Small intestine (tissue), 7 donors: Measurements from ENCODE around the gene HSF5. TPM values are rescaled to one million over a fixed set of nuclear protein-coding genes. Genes with fewer than 3 reads are reported as not detected.
A peak's percentile ranks its signal among the peaks of the same experiment; 100 is the strongest.

Source experiments
- DNase-seq, 2 donors: peaks; one replicate each; pipeline versions ENCODE4 v3.0.0 to v3.0.0-alpha.2; 2013
- FAIRE-seq: peaks from 2 replicates; lab custom pipeline; 2012; peaks lifted over from hg19 to GRCh38; lab: Jason Lieb, UNC
- H3K27ac ChIP-seq, 3 donors: one replicate each; pipeline ENCODE4 v1.5.1; 2013; ENCODE audit warnings: low read length in 2 of 3, mild to moderate bottlenecking in 2 of 3, control low read depth in 1 of 3, inconsistent platforms in 1 of 3, low read depth in 1 of 3, moderate library complexity in 1 of 3
- H3K27me3 ChIP-seq, 3 donors: one replicate each; pipeline ENCODE4 v1.6.1; 2013; ENCODE audit warnings: low read length in 3 of 3, inconsistent platforms in 1 of 3; ENCODE audit not compliant: control insufficient read depth in 3 of 3, insufficient read depth in 3 of 3
- H3K36me3 ChIP-seq, 3 donors: one replicate each; pipeline ENCODE4 v1.6.1; 2013; ENCODE audit warnings: low read length in 3 of 3, inconsistent platforms in 1 of 3, low read depth in 1 of 3, mild to moderate bottlenecking in 1 of 3, moderate library complexity in 1 of 3; ENCODE audit not compliant: control insufficient read depth in 3 of 3, insufficient read depth in 2 of 3
- H3K4me1 ChIP-seq, 3 donors: one replicate each; pipeline ENCODE4 v1.6.1; 2013; ENCODE audit warnings: low read length in 2 of 3, inconsistent platforms in 1 of 3, low read depth in 1 of 3, mild to moderate bottlenecking in 1 of 3, moderate library complexity in 1 of 3; ENCODE audit not compliant: control insufficient read depth in 3 of 3, insufficient read depth in 2 of 3
- H3K4me3 ChIP-seq, 3 donors: one replicate each; pipeline ENCODE4 v1.5.1; 2013; ENCODE audit warnings: low read length in 3 of 3, control low read depth in 1 of 3, inconsistent platforms in 1 of 3, low read depth in 1 of 3, mild to moderate bottlenecking in 1 of 3, moderate library complexity in 1 of 3
- H3K9me3 ChIP-seq, 2 donors: one replicate each; pipeline ENCODE4 v1.6.1; 2013; ENCODE audit warnings: low read depth in 1 of 2, low read length in 1 of 2; ENCODE audit not compliant: control insufficient read depth in 2 of 2, insufficient read depth in 1 of 2
- WGBS, 3 donors: extraction: QIAGEN DNeasy Blood & Tissue Kit; methylation state at CpG; one replicate each; pipeline ENCODE4 v1.1.7; 2013; 5-methylcytosine and 5-hydroxymethylcytosine counted together
- polyA plus RNA-seq, 4 donors: library from polyadenylated mRNA; stranded (reverse) in 3 of 4; unstranded in 1 of 4; fragments of 200-250 nt in 3 of 4; fragments of 120-200 nt in 1 of 4; gene quantifications; one replicate each; pipeline versions ENCODE4 v1.2.1 to v1.2.3, GENCODE V29; 2013
- donor health status: healthy with polysubstance abuse.
- donor health status: control.
- donor health status: control.
- donor health status: Bipolar disorder and iron deficiency.
- donor health status: healthy.

HSF5 gene
- polyA plus RNA-seq, 4 donors: 0.01 to 0.03 TPM; not detected in 2

- H3K4me3 ChIP-seq: no peak overlapping the region
- peaks cover 0 to 8% (median 0%) of the 10 kb centered on the region in 3 donors for H3K36me3 ChIP-seq
- H3K27ac ChIP-seq: peak overlapping the region in 2 of 3 donors; percentile 63 to 81
- DNase-seq (peak; percentile 48 to 53), FAIRE-seq (no peak)
- WGBS, 3 donors: 8 to 20% (median 16%) methylated on average over 4 of the region's 4 CpGs
- peaks cover 11 to 78% (median 16%) of the 10 kb centered on the region in 3 donors for H3K4me1 ChIP-seq
- H3K27me3 ChIP-seq: no peaks in the 10 kb centered on the region
- H3K9me3 ChIP-seq: no peaks in the 10 kb centered on the region
Measured at GRCh38 chr17:58382108-58382871, 105.9 kb downstream of the HSF5 start.

DNA sequence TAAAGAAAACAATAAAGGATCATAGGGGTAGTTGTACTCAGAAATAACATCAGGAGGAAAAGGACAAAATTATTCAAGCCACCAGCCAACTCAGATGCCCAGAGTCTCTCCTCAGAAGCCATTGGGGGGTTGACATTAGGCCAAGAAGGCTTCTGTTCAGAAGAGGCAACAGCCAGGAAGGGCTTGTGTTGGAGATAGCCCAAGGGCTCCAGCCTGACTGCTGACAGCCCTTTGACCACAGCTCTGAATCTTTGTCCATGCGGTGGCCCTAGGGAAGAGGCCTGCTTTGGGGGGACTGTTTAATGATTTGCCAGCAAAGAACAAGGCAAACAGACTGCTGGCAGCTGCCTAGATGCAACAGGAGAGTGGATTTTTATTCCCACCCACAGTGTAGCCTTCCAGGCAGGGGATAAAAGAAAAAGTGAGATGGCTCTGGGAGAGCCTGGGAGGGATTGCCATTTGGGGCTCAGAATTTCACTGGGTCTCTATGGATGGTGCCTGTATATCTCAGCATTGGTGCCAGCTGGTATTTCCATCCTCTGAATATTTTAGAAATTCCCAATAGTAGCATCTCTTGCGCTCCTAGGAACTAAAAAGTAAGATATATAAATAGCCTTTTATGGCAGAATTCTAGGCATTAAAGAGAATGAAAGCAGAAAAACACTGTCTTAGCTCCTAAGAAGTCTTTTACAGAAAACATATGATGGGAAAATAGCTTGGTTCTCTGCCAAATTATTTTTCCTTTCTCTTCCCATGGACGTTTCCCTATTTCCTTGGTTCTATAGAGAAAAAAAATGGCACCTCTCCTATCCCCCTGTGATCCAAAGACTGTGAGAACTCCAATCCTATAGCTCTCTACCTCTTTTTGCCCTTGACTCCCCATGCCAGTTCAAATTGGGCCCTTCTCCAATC, 106.8 kb downstream of the HSF5 start:
- DNase-seq (peak; percentile 21 to 89), FAIRE-seq (no peak)
- Histone ChIP-seq H3K36me3 (peaks cover 0 to 8% (median 0%) of the 10 kb centered on the region in 3 donors), H3K4me1 (peaks cover 10 to 87% (median 16%) of the 10 kb centered on the region in 3 donors), H3K27me3 (no peaks in the 10 kb centered on the region), H3K9me3 (no peaks in the 10 kb centered on the region), H3K4me3 (no peak overlapping the region), H3K27ac (peak overlapping the region; percentile 2 to 81 (median 55))
- WGBS, 3 donors: 26 to 43% (median 29%) methylated on average over 3 of the region's 3 CpGs

DNA sequence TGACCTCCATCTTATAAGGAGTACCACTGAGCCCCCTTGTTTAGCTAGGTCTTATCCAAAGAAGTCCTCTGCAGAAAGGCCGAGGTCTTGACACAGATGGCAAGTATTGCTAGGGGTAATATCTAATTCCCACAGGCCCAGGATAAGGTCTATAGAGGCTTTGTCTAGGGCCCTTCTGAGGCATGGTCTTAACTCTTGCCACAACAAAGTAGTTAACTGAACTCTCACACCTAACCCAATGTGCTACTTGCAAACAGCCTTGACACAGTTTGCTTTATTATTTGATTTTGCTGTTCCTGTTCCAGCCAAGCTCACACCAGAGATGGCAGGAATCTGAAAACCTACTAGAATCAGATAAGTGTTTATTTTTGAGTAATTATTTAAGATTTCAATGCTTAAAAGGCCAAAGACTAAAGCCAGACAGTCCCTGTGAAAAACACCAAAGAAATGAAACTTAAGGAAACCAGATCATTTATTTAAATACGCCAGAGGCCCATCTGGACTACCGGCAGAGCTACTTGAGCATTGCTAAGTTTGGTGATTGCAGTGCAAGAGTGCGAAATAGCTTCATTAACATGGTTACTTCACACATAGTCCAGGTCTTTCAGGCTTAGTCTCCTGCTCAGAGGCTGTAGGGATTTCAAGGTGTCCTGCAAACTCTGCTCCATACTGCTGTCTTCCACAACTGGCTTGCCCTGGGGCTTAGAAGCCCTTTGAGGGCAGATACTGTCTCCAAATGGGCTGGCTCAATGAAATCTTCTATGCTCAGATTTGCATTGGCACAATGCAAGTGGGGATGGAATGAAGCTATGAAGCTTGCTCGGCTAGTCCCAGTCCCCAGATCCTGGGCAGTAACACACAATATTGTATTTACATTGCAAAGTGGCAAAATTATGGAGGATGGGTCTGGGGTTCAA, 107.7 kb downstream of the HSF5 start:
- Histone ChIP-seq H3K27ac (peak overlapping the region in 2 of 3 donors; percentile 32 to 81), H3K36me3 (peaks cover 0 to 2% (median 0%) of the 10 kb centered on the region in 3 donors), H3K4me1 (peaks cover 15 to 94% (median 18%) of the 10 kb centered on the region in 3 donors), H3K9me3 (no peaks in the 10 kb centered on the region), H3K27me3 (no peaks in the 10 kb centered on the region), H3K4me3 (no peak overlapping the region)
- 57 to 68% (median 62%) methylated on average over 5 of the region's 5 CpGs for WGBS, 3 donors
- DNase-seq (no peak), FAIRE-seq (no peak)

DNA sequence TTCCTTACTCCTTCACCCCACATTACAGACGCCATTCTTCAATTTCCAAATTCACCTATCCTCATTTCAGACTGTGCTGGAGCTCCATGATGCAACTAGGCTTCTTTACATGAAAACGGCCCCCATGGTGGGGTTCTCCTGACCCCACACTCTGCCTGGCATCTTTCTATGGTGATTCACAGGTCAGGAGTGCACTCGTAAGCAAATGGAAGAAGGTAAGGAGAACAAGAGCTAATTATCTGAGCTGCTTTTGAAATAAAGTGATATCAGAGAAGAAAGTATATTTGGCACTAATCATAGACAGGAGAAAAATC, 108.7 kb downstream of the HSF5 start:
- Histone ChIP-seq H3K27me3 (no peaks in the 10 kb centered on the region), H3K4me1 (peaks cover 16 to 96% (median 18%) of the 10 kb centered on the region in 3 donors), H3K9me3 (no peaks in the 10 kb centered on the region), H3K4me3 (no peak overlapping the region), H3K27ac (no peak overlapping the region), H3K36me3 (peaks cover 0 to 2% (median 0%) of the 10 kb centered on the region in 3 donors)
- no peak for DNase-seq
- WGBS, 3 donors: 36 to 59% (median 48%) methylated on average over 3 of the region's 3 CpGs
- FAIRE-seq: no peak

GRCh38 chr17:58378733-58379510, 109.3 kb downstream of the HSF5 start:
- H3K27ac ChIP-seq: peak overlapping the region in 2 of 3 donors; percentile 11 to 49
- no peaks in the 10 kb centered on the region for H3K9me3 ChIP-seq
- FAIRE-seq: no peak
- peaks cover 16 to 92% (median 18%) of the 10 kb centered on the region in 3 donors for H3K4me1 ChIP-seq
- no peak overlapping the region for H3K4me3 ChIP-seq
- 25 to 49% (median 38%) methylated on average over 8 of the region's 8 CpGs for WGBS, 3 donors
- no peak for DNase-seq
- H3K27me3 ChIP-seq: no peaks in the 10 kb centered on the region
- peaks cover 0 to 2% (median 0%) of the 10 kb centered on the region in 3 donors for H3K36me3 ChIP-seq

DNA sequence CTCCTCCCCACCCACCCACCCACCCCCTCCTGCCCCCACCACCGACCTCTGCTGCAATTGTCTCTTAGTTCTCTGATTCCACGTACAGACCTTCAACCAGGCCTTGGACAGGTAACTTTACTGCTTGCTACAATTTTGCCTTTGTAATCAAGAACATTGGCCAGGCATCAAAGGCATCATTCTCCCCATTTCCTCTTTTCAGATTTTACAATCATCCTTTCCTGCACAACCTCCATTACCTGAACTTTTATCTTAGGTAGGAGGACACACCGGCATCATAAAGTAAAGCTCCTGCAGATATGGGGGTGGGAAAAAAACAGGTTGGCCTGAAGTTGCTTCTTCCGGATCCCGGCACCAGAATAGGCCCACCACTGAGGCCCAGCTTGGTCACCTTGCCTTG, 110.5 kb downstream of the HSF5 start:
- H3K36me3 ChIP-seq: peaks cover 0 to 7% (median 0%) of the 10 kb centered on the region in 3 donors
- WGBS, 3 donors: 23 to 59% (median 38%) methylated on average over 4 to 5 of the region's 5 CpGs
- no peaks in the 10 kb centered on the region for H3K9me3 ChIP-seq
- FAIRE-seq: no peak
- no peaks in the 10 kb centered on the region for H3K27me3 ChIP-seq
- H3K27ac ChIP-seq: peak overlapping the region in 2 of 3 donors; percentile 36 to 48
- peaks cover 17 to 82% (median 17%) of the 10 kb centered on the region in 3 donors for H3K4me1 ChIP-seq
- H3K4me3 ChIP-seq: no peak overlapping the region
- peak; percentile 67 to 74 for DNase-seq

DNA sequence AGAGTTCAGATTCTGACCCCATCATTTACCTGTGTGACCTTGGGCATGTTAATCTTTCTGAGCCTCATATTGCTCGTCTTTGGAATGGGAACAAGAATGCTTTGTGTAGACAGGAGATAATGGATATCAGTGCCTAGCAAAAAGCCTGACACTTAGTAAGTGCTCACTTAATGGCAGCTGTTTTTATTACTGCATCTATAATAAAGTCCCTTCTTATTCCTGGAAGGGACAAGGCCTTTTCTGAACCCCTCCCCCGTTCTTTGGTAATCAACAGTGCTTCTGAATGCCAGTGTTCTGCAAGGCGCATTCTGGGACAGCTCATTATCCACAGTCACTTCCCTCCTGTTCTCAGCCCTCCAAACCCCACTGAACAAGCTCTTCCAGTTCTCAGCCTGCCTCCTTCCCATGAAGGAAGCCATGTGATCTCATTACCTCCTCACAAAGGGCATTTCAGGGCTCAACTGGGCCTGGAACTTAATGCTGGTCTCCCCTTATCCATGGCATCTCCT, 111.1 kb downstream of the HSF5 start:
- Histone ChIP-seq H3K27ac (peak overlapping the region; percentile 39 to 64 (median 53)), H3K36me3 (peaks cover 0 to 12% (median 0%) of the 10 kb centered on the region in 3 donors), H3K4me3 (no peak overlapping the region), H3K27me3 (no peaks in the 10 kb centered on the region), H3K4me1 (peaks cover 14 to 79% (median 16%) of the 10 kb centered on the region in 3 donors), H3K9me3 (no peaks in the 10 kb centered on the region)
- no peak for FAIRE-seq
- peak; percentile 84 to 92 for DNase-seq
- 22 to 60% (median 41%) methylated on average over 3 of the region's 3 CpGs for WGBS, 3 donors
